ENCODE results near the gene PLEKHG4B. TPM values are rescaled to one million over a fixed set of nuclear protein-coding genes. Genes with fewer than 3 reads are reported as not detected.

PLEKHG4B gene
- total and polyA plus RNA-seq, 2 of the 4 experiments (the other 2 are of a cell fraction), result 1.1 TPM

DNA sequence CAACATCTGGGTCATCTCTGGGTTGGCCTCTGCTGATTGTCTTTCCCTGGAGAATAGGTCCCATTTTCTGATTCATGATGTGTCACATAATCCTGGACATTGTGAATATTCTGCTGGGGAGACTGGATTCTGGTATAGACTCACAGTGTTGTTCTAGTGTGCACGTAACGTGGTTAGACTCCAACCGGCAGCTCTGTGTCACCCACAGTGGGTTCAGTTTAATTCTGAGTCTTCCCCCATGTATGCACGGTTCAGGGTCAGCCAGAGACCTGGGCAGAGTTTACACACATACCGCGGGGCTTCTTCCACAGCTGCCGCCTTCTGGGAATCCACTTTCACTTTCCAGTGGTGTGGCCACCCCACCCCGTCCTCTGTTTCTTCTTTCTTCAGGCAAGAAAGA, 61.3 kb downstream of the PLEKHG4B start:
- H3K23ac ChIP-seq (ENCODE audit: low read depth, low read length), result no peak overlapping the region
- dilution Hi-C loops (cut with HindIII; ENCODE audit: low sequenced_read_pairs, unreplicated experiment), result no loop called here
- H3K4me1 ChIP-seq (ENCODE audit: control insufficient read depth, insufficient read depth, low read length), result no peaks in the 10 kb centered on the region
- no peak overlapping the region for H2AK5ac ChIP-seq (ENCODE audit: low read depth, low read length)
- H2AK9ac ChIP-seq (replicated peaks; ENCODE audit: low read depth, low read length, poor library complexity), result no peak overlapping the region
- no peak overlapping the region for H3K56ac ChIP-seq (ENCODE audit: extremely low read depth, insufficient read depth, low read length)
- POLR2A ChIA-PET (ENCODE audit: unreplicated experiment), result no interaction called here
- H3K27ac ChIP-seq (ENCODE audit: insufficient read depth, low read length), result no peak overlapping the region
- H2BK120ac ChIP-seq (ENCODE audit: low read depth, low read length), result peak overlapping the region; percentile 5; the same call in 1 of the 2 replicates
- ATAC-seq (ENCODE audit: low read depth) (peak; percentile 60), DNase-seq (peak; percentile 80)
- intact Hi-C loops (cut with micrococcal nuclease), result no loop called here
- no peak overlapping the region; a peak in 1 of 4 replicates for H4K8ac ChIP-seq (ENCODE audit: low read depth in 2 of 2, low read length in 2 of 2)
- H3K18ac ChIP-seq (ENCODE audit: low read depth, low read length), result no peak overlapping the region
- H3K4me2 ChIP-seq (ENCODE audit: low read depth, low read length), result peak overlapping the region; percentile 57; the same call in 1 of the 2 replicates
- 0 out of 2 replicates have a peak overlapping the region, but pooled peaks have one; percentile 3 for H3K4ac ChIP-seq (ENCODE audit: low read depth, low read length)
- no peak overlapping the region for H2BK5ac ChIP-seq (ENCODE audit: low read depth, low read length, poor library complexity, severe bottlenecking)
- no peaks in the 10 kb centered on the region for H3K9me3 ChIP-seq (ENCODE audit: control insufficient read depth, insufficient read depth, low read length)
- no peak overlapping the region for H3K9ac ChIP-seq (ENCODE audit: low read depth, low read length)
- H3K27me3 ChIP-seq (ENCODE audit: control insufficient read depth, insufficient read depth, low read length), result no peaks in the 10 kb centered on the region
- no peak overlapping the region for H4K5ac ChIP-seq (ENCODE audit: low read depth, low read length)
- CTCF ChIA-PET, result no interaction called here
- peak overlapping the region; percentile 2; the same call in 1 of the 2 replicates for H3K4me3 ChIP-seq (ENCODE audit: insufficient read depth, low read depth, low read length)
- no peak overlapping the region for H2BK20ac ChIP-seq (ENCODE audit: low read depth, low read length)
- H3K14ac ChIP-seq (replicated peaks; ENCODE audit: low read depth, low read length), result peak overlapping the region; percentile 49
- H2BK15ac ChIP-seq (ENCODE audit: low read depth, low read length), result no peak overlapping the region
- TF ChIP-seq POLR2A (IDR thresholded peaks at IDR 0.05; ENCODE audit: low read depth, low read length) (no peak), BHLHE40 (IDR thresholded peaks at IDR 0.05; ENCODE audit: low read depth, low read length) (peak; percentile 57), SMC3 (IDR thresholded peaks at IDR 0.05; ENCODE audit: low read depth, low read length) (no peak), MAZ (IDR thresholded peaks at IDR 0.05; ENCODE audit: borderline replicate concordance, low read depth, low read length) (0 out of 2 replicates have a peak, but pooled peaks have one; percentile 44), MAFK (IDR thresholded peaks at IDR 0.05; ENCODE audit: low read depth, low read length) (no peak), MXI1 (IDR thresholded peaks at IDR 0.05; ENCODE audit: borderline replicate concordance, low read depth, low read length) (no peak), FOS (IDR thresholded peaks at IDR 0.05; ENCODE audit: low read depth, low read length) (peak; percentile 41; the same call in 1 of the 2 replicates), NFE2L2 (IDR thresholded peaks at IDR 0.05; ENCODE audit: low read depth, low read length) (no peak)
- TF ChIP-seq, protein P1, sequence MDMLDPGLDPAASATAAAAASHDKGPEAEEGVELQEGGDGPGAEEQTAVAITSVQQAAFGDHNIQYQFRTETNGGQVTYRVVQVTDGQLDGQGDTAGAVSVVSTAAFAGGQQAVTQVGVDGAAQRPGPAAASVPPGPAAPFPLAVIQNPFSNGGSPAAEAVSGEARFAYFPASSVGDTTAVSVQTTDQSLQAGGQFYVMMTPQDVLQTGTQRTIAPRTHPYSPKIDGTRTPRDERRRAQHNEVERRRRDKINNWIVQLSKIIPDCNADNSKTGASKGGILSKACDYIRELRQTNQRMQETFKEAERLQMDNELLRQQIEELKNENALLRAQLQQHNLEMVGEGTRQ (IDR thresholded peaks at IDR 0.05; ENCODE audit: low read depth, low read length), result no peak
- TF ChIP-seq, protein P2, sequence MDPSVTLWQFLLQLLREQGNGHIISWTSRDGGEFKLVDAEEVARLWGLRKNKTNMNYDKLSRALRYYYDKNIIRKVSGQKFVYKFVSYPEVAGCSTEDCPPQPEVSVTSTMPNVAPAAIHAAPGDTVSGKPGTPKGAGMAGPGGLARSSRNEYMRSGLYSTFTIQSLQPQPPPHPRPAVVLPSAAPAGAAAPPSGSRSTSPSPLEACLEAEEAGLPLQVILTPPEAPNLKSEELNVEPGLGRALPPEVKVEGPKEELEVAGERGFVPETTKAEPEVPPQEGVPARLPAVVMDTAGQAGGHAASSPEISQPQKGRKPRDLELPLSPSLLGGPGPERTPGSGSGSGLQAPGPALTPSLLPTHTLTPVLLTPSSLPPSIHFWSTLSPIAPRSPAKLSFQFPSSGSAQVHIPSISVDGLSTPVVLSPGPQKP (IDR thresholded peaks at IDR 0.05; ENCODE audit: borderline replicate concordance, low read depth, low read length), result no peak
- no peaks in the 10 kb centered on the region for H3K79me1 ChIP-seq (ENCODE audit: low read depth in 1 of 2, low read length in 2 of 2)
- H2AFZ ChIP-seq (replicated peaks; ENCODE audit: low read length, poor library complexity), result peak overlapping the region; percentile 73
- WGBS, 2 experiments (ENCODE audit: extremely low coverage in 2 of 2, insufficient read length in 1 of 2), result no CpG with 5 or more reads among the region's 8 CpGs
- BruUV-seq (replicated peaks), result no TSS peak
- no peak overlapping the region for H4K91ac ChIP-seq (ENCODE audit: insufficient read depth, low read depth, low read length)
- no peaks in the 10 kb centered on the region for H4K20me1 ChIP-seq (ENCODE audit: insufficient read depth, low read length)
- no peaks in the 10 kb centered on the region for H3K36me3 ChIP-seq (ENCODE audit: control insufficient read depth, insufficient read depth, low read length)
- in situ Hi-C loops (cut with MboI; ENCODE audit: low sequenced_read_pairs), result no loop called here
- H3K9me1 ChIP-seq (ENCODE audit: insufficient read depth, low read length), result no peaks in the 10 kb centered on the region; the same call in 1 of the 2 replicates

Measured in IMR-90 (cell line).